ENCODE results near the gene BEAN1.
"Not testable (repeated sequence)": the region's sequence is repeated elsewhere in the genome, so short reads cannot be mapped to it uniquely, and the experiment has no call there.

- not testable (repeated sequence) for TF ChIP-seq KLF7 (tag by site-specific recombination; IDR thresholded peaks at IDR 0.05; ENCODE audit: borderline replicate concordance); ZEB2 (tag by site-specific recombination; IDR thresholded peaks at IDR 0.05); CTCF (tag by site-specific recombination; IDR thresholded peaks at IDR 0.05)
Observed at GRCh38 chr16:66514391-66514790, 87.3 kb downstream of the BEAN1 start.

All from HEK293 (cell line).